GOT3 (cell line): Measurements from ENCODE around the gene PDZD2.

Experiments
- DNase-seq: peaks from one replicate; lab custom pipeline; 2025; ENCODE audit warnings: mixed read lengths; lab: John Stamatoyannopoulos, UW

Gene PDZD2

GRCh38 chr5:31981361-31981945 lies 342.5 kb downstream of the PDZD2 start:
- no peak for DNase-seq

- no peak for DNase-seq
Observed at GRCh38 chr5:31982027-31982426, 343.1 kb downstream of the PDZD2 start.

GRCh38 chr5:31982621-31983020 lies 343.7 kb downstream of the PDZD2 start:
- DNase-seq = no peak

GRCh38 chr5:31983851-31984250 lies 344.9 kb downstream of the PDZD2 start:
- DNase-seq = no peak

- no peak for DNase-seq
Observed at GRCh38 chr5:31984691-31985090, 345.8 kb downstream of the PDZD2 start.

GRCh38 chr5:31986101-31986500 lies 347.2 kb downstream of the PDZD2 start:
- no peak for DNase-seq

GRCh38 chr5:31987985-31988710 lies 349.2 kb downstream of the PDZD2 start:
- DNase-seq = no peak

- DNase-seq = no peak
Observed at GRCh38 chr5:31990081-31990650, 351.2 kb downstream of the PDZD2 start.

- DNase-seq = no peak
Observed at GRCh38 chr5:31990701-31991110, 351.8 kb downstream of the PDZD2 start.

- DNase-seq = no peak
Observed at GRCh38 chr5:31992377-31992776, 353.4 kb downstream of the PDZD2 start.

GRCh38 chr5:31993165-31993961 lies 354.4 kb downstream of the PDZD2 start:
- no peak for DNase-seq

GRCh38 chr5:31995006-31995405 lies 356.1 kb downstream of the PDZD2 start:
- no peak for DNase-seq

GRCh38 chr5:31995714-31996113 lies 356.8 kb downstream of the PDZD2 start:
- no peak for DNase-seq

- DNase-seq = no peak
Observed at GRCh38 chr5:31996909-31997308, 358.0 kb downstream of the PDZD2 start.

GRCh38 chr5:31999470-31999869 lies 360.5 kb downstream of the PDZD2 start:
- DNase-seq = no peak

- DNase-seq = no peak
Observed at GRCh38 chr5:32000731-32001130, 361.8 kb downstream of the PDZD2 start.

- DNase-seq = no peak
Observed at GRCh38 chr5:32001284-32001683, 362.4 kb downstream of the PDZD2 start.

GRCh38 chr5:32001707-32002106 lies 362.8 kb downstream of the PDZD2 start:
- no peak for DNase-seq

- DNase-seq = no peak
Observed at GRCh38 chr5:32002755-32003154, 363.8 kb downstream of the PDZD2 start.

- DNase-seq = no peak
Observed at GRCh38 chr5:32003981-32004380, 365.1 kb downstream of the PDZD2 start.

- no peak for DNase-seq
Observed at GRCh38 chr5:32004404-32004803, 365.5 kb downstream of the PDZD2 start.

GRCh38 chr5:32008746-32009145 lies 369.8 kb downstream of the PDZD2 start:
- no peak for DNase-seq

GRCh38 chr5:32013658-32014057 lies 374.7 kb downstream of the PDZD2 start:
- DNase-seq = no peak
